NOMO-1 treated with DMSO at 0.1 percent for 48 hours (cell line): ENCODE data around the gene LRRC66.
A peak's percentile ranks its signal among the peaks of the same experiment; 100 is the strongest.

Source experiments
- DNase-seq: peaks from one replicate; lab custom pipeline; 2025; ENCODE audit not compliant: unreplicated experiment; lab: John Stamatoyannopoulos, UW

The LRRC66 gene, protein sequence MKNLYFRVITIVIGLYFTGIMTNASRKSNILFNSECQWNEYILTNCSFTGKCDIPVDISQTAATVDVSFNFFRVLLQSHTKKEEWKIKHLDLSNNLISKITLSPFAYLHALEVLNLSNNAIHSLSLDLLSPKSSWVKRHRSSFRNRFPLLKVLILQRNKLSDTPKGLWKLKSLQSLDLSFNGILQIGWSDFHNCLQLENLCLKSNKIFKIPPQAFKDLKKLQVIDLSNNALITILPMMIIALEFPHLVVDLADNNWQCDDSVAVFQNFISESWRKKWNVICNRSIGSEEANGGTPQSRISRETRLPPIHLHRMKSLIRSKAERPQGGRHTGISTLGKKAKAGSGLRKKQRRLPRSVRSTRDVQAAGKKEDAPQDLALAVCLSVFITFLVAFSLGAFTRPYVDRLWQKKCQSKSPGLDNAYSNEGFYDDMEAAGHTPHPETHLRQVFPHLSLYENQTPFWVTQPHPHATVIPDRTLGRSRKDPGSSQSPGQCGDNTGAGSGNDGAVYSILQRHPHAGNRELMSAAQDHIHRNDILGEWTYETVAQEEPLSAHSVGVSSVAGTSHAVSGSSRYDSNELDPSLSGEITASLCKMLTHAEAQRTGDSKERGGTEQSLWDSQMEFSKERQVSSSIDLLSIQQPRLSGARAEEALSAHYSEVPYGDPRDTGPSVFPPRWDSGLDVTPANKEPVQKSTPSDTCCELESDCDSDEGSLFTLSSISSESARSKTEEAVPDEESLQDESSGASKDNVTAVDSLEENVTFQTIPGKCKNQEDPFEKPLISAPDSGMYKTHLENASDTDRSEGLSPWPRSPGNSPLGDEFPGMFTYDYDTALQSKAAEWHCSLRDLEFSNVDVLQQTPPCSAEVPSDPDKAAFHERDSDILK

GRCh38 chr4:52019936-52020657, at the start of gene LRRC66:
Gene LRRC66, minus strand, starts transcription at chr4:52020363. Its CDS starts 2,750 bp downstream, at chr4:52017613.
- DNase-seq: no peak

DNA sequence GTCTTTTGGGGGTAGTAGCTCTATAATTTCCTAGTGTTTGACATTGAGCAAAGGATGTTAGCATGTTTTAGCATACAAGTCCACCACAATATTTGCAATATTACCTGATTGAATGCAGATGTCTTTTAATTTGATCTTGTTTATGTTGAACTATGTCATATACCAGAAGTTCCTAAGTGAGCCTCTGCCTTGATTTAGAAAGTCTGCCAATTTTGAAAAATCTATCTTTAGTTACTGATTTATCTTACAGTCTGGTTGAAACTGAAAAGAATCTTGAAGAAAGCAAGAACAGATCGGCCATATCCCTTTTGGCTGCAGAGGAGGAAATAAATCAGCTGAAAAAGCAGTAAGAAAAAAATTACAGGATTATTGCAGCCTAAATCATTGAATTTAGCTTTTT, 49.4 kb upstream of the LRRC66 start:
- no peak for DNase-seq

- DNase-seq: peak; percentile 37
Measured at GRCh38 chr4:52059372-52059771, 39.2 kb upstream of the LRRC66 start.

DNA sequence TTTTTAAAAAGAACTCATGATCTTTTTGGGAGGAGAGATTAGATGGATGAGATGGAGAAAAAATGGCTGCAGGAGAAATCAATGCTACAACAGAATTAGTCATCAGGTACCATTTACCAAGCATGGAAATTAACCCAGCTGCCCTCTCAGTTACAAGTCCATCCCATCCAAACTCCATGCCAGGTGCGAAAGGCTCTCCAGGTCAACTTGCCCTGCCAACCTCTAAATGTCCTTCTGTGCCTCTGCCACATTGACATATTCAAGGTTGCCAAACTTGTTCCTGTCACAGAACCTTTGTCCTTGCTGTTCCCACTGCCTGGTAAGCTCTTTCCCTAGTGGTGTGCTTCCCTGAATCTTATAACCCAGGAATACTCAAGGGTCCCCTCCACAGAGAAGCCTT, 38.1 kb upstream of the LRRC66 start:
- no peak for DNase-seq

GRCh38 chr4:52057196-52057595, 37.0 kb upstream of the LRRC66 start:
- peak; percentile 62 for DNase-seq

DNA sequence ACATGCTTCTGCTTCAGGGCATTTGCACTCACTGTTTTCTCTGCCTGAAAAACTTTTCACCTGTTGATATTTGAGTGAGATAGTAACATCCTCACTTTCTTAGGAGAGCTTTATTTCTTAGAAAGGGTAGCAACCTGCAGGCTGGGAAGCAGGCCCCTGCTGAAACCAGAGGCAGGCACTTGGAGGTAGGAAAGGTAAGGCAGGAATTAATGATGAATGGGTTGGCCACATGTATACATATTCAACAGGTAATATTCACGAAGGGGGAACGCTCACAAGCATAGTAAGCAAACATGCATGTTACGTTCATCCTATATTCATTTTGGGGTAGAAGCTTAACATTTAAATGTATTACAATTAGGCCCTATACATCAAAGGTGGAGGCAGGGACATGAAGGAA, 34.1 kb upstream of the LRRC66 start:
- no peak for DNase-seq

DNA sequence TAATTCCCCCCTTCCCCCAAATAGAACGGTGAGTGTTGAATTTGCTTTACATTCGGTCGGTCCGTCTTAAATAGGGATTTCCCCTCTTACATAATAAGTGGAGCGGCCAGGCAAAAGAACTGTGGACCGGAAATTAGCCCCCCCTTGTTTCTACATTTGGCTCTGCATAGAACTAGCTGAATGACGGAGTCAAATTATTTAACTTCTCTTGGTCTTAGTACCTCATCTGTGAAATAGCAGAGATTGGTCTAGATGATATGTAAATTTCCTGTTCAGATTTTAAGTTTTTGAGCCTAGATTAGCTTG, 32.3 kb upstream of the LRRC66 start:
- DNase-seq: peak; percentile 31

GRCh38 chr4:52051615-52052474, 31.7 kb upstream of the LRRC66 start:
- DNase-seq: peak; percentile 54

GRCh38 chr4:52051213-52051614, 31.1 kb upstream of the LRRC66 start, which contains the start of gene SPATA18:
Gene SPATA18, plus strand, starts transcription at chr4:52051304. Its CDS starts 401 bp downstream, at chr4:52051705.
- no peak for DNase-seq

DNA sequence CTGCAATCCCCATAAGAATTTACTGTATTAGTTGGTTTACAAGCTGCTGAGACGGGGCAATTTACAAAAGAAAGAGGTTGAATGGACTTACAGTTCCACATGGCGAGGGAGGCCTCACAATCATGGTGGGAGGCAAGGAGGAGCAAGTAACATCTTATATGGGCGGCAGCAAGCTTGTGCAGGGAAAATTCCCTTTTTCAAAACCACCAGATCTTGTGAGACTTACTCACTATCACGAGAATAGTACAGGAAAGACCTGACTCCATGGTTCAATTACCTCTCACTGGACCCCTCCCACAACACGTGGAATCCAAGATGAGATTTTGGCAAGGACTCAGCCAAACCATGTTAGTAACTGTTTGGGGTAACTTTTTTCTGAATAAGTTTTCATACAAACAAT, 29.1 kb upstream of the LRRC66 start:
- DNase-seq: no peak

- no peak for DNase-seq
Measured at GRCh38 chr4:52045028-52045427, 24.9 kb upstream of the LRRC66 start.

GRCh38 chr4:52038103-52038912, 18.1 kb upstream of the LRRC66 start, which contains the start of gene SGCB:
Gene SGCB, minus strand, starts transcription at chr4:52038299. Its CDS starts 40 bp downstream, at chr4:52038259.
- DNase-seq: peak; percentile 25

GRCh38 chr4:52037689-52038102, 17.5 kb upstream of the LRRC66 start:
- no peak for DNase-seq

- DNase-seq: no peak
Measured at GRCh38 chr4:52036886-52037530, 16.8 kb upstream of the LRRC66 start.

GRCh38 chr4:52035190-52035589, 15.0 kb upstream of the LRRC66 start:
- no peak for DNase-seq

DNA sequence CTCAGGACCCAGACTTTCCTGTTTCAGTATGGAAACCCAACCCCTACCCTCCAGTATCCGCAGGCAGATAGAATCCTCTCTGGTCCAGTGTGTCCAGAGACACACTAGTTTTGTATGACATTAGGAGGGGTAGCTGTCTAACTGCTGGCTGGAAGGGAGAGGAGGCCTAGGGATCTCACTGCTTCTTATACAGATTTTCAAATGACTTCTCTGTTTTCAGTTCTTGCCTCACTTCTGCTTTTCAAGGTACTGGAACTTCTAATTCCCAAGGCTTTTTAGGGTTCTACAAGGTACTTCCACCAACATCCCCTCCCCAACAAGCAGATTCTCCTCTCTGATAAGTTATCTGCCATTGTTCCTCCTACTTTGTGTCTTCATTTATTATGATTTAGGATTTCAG, 11.8 kb upstream of the LRRC66 start:
- peak; percentile 34 for DNase-seq

DNA sequence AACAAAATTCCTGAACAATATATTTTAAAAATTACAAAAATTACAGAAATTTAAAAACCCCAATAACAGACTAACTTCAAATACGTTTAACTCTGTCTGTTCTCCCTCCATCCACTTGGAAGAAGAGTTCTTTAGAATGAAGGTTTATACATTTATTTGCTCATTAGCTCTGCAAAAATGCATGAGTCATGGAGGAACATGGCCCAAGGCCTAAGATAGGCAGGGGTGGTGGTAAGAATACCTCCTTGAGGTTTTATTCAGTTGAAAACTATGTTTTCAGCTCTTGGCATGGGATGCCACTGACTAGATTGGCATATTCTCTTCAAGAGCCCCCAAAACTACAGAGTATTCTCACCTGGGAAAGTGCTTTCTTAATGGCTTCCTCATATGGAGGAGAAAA, 8.8 kb upstream of the LRRC66 start:
- DNase-seq: no peak

- DNase-seq: no peak
Measured at GRCh38 chr4:52017814-52018213, 2.3 kb downstream of the LRRC66 start.

DNA sequence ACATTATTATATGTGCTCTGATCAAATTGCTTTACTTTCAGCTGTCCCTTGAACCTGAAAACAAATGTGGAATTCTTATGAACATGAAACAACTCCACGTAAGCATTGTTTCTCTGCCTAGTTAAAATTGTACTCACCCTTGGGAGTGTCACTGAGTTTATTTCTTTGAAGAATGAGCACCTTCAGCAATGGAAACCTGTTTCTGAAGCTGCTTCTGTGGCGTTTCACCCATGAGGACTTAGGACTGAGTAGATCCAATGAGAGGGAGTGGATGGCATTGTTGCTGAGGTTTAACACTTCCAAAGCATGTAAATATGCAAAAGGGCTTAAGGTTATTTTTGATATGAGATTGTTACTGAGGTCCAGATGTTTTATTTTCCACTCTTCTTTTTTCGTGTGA, 3.2 kb downstream of the LRRC66 start:
- no peak for DNase-seq
